Neural progenitor cell (in vitro differentiated cells): ENCODE results near the gene FIBP.

Experiments used
- CTCF ChIP-seq: fragments of 200-600 bp; sonication (generic); IDR thresholded peaks from 2 replicates; pipeline ENCODE4 v1.5.1; 2017; ENCODE audit warnings: antibody characterized with exemption, mild to moderate bottlenecking
- EZH2 ChIP-seq: fragments of 200-600 bp; sonication (generic); IDR thresholded peaks from 2 replicates; pipeline ENCODE4 v1.6.1; 2017; ENCODE audit warnings: antibody characterized with exemption, mild to moderate bottlenecking, moderate library complexity
- EZH2phosphoT487 ChIP-seq: fragments of 200-600 bp; sonication (generic); IDR thresholded peaks from 2 replicates; pipeline ENCODE4 v1.6.1; 2017; ENCODE audit warnings: antibody characterized with exemption

GRCh38 chr11:65917434-65918210, 29.4 kb upstream of the FIBP start:
- TF ChIP-seq CTCF, result no peak
- no peak for TF ChIP-seq EZH2phosphoT487
- no peak for TF ChIP-seq EZH2
